ENCODE results near the gene ULK1.

ULK1 gene

GRCh38 chr12:131893605-131894312, 663 bp upstream of the ULK1 start:
- no peak for FAIRE-seq

DNA sequence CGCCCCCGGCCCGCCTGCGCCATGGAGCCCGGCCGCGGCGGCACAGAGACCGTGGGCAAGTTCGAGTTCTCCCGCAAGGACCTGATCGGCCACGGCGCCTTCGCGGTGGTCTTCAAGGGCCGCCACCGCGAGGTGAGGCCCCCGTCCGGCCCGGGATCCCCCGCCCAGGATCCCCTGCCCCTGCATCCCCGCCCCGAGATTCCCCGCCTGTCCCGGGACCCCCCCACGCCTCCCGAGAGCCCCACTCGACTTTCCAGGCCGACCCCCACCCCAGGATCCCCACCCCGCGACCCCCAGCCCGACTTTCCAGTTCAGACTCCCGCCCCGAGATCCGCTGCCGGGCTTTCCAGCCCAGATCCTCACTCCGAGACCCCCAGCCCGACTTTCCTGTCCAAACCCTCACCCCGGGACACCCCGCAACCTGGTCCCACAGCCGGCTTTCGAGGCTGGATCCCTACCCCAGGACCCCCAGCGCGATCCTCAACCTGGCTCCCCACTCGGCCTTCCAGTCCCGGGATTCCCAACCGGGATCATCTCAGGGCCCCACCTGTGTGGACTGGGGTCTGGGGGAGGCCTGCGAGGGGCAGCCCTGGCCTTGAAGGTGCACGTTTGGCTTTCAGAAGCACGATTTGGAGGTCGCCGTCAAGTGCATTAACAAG, 688 bp downstream of the ULK1 start:
- FAIRE-seq: no peak

GRCh38 chr12:131895640-131896079, 1.2 kb downstream of the ULK1 start:
- no peak for FAIRE-seq

- FAIRE-seq: no peak
These were observed 1.8 kb downstream of the ULK1 start for GRCh38 chr12:131896080-131896810.

GRCh38 chr12:131896811-131897270, 2.4 kb downstream of the ULK1 start:
- FAIRE-seq: no peak

DNA sequence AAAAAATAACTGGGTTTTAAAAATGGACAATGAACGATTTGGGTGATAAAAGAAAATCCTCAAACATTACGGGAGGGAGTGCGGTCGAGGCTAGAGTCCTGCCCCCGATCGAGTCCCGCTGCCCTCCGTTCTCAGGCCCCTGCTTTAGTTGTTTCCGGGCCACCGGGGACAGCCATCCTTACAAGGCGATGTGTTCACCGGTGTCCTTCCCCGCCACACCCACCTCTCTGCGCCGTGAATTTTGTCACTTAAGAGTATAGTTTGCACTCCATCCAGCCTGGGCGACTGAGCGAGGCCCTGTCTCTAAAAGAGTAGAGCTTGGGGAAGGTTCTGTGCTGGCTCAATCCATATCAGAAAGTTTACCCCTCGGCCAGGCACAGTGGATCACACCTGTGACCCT, 2.9 kb downstream of the ULK1 start:
- no peak for FAIRE-seq

- no peak for FAIRE-seq
These were observed 3.5 kb downstream of the ULK1 start for GRCh38 chr12:131897875-131898274.

GRCh38 chr12:131900397-131900796, 6.0 kb downstream of the ULK1 start:
- no peak for FAIRE-seq

GRCh38 chr12:131901431-131902331, 7.3 kb downstream of the ULK1 start:
- no peak for FAIRE-seq

DNA sequence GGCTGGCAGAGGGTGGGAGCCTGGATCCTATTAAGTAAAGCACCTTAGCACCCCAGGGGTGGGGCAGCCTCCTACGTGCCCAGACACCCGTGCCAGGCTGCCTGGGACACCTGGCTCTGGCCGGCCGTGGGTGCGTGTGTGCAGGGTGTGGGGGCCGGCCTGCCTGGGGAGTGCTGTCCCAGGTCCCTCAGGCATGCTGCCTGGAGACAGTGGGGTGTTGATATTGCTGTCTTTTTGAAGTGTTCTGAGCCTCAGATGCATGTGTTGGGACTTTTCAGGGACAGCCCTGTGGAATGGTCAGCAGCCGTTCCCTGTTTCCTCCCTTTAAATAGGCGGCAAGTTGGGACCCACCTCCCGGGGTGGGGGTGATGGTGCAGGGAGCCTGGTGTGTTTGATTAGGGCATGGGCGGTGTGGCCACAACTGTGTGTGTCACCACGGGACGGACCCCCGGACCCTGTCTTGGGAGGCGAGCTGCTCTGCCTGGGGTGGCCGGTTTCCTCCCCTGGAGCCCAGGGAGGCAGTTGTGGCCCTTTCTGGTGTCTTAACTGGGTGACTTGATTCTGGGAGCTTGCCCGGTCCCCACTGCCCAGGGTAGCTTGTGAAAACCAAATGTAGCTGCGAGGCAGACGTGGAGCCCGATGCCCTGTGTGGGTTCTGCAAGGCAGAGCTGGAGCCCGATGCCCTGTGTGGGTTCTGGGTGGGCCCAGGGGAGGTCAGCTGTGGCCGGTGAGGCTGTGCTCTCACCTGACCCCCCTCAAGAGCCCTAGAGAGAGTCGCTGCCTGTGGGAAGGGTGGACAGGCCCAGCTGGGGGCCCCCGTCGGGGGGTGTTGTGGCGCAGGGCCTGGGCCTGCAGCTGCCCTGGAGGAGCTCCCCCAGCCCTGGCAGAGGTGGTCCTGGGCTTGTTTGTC, 8.2 kb downstream of the ULK1 start:
- no peak for FAIRE-seq

DNA sequence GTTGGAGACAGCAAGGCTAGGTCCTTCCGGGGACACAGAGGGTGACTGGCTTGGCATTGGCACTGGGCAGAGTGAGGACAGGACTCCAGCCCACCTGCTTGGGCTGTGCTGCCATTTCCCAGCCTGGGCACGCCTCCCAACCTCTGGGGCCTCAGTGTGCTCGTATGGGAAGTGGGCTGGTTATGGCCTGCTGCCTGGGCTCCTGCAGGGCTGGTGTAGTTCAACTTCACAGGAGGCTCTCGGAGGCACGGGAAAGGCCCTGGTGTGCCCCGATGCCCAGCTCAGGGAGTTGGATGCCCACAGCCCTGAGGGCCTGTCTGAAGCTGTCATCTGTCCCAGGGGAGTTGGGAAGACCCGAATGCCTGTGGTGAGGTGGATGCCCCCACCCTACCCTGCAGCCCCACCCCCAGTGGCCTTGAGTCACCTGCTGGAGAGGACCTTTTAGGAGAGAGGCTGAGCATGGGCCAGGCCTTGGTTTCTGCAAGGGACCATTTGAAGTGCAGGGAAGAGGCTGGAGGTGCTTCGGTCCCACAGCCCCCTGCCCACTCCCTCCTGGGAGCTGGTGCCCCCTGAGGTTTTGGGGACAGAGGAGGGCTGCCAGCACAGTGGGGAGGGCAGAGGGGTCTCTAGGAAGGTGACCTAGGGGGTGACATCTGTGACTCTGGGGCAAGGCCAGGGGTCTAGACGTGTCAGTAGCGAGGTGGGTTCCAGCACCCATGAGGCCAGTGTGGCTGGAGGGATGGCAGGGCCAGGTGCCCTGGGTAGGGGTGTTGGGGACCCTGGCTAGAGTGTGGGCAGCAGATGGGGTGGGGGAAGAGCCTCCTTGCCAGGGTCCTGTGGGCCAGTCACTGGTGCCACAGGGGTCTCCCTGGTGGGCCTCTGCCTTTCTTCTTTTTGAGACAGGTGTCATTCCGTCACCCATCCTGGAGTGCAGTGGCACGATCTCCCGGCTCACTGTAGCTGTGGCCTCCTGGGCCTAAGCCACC, 9.1 kb downstream of the ULK1 start:
- FAIRE-seq: no peak

DNA sequence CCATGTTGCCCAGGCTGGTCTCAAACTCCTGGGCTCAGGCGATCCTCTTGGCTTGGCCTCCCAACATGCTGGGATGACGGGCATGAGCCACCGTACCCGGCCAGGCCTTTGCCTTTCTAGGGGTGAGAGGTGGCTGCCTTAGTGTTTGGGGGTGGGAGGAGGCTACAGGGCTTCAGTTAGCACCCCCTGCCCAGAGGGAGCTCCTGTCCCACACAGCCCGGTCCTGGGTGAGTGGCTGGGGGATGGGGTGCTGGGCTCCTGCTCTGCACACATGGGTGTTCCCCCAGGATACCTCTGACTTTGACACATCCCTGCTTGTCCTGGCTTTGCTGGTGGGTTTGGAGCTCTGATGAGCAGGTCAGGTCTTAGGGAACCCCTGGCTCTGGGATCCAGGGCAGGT, 9.9 kb downstream of the ULK1 start:
- FAIRE-seq: no peak

DNA sequence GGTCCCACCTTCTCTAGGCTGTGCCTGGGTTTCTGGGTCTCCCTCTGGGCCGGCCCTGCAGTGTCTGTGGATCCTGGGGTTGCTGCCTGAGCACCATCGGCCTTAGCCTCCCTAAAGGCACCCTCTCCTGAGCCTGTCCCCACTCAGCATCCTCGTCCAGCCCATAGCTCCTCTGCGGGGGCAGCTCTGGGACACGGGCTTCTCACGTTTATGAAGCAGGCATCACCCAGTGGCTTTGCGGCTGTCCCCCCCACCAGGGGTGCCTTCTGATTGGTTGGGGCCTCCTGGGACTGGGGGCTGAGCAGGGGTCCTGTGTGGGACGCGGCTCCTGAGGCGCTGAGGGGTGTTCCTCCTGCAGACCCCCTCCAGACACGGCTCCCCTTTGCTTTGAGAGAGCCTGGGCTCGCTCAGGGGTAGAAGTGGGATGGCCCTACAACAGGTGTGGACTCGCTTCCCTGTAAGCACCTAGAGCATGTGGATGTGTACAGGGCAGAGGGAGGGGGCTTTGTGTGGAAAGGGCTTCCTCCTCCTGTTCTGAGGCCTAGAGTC, 10.7 kb downstream of the ULK1 start:
- no peak for FAIRE-seq

- no peak for FAIRE-seq
These were observed 11.2 kb downstream of the ULK1 start for GRCh38 chr12:131905630-131906091.

DNA sequence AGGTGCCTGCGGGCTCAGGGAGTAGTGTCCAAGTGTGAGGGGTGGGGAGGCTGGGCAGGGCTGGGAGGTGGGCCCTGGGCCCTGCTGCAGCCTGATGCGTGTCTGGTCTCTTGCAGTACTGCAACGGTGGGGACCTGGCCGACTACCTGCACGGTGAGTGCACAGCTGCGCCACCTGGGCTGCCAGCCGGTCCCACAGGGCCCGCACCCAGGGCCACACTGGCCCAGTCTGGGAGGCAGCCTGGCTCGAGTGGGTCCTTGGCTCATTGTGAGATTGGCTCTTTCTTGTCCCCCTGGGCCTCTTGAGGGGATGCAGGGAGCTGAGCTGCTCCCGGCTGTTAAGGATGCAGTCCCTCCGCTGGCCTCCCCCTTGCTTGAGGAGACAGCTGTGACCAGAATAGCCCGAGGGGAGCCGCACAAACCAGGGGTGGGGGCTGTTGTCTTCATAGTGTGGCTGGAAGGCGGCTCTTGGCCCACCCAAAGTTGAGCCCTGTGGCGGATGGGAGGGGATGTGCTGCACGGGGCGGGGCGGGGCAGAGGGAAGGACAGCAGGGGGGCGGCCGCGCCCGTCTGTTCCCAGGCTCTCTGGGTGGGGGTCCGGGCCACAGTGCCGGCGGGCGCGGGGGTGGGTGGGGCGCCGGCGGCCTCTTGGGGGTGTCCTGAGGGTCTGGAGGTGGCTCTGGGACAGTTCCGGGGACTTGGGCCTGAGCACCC, 13.1 kb downstream of the ULK1 start:
- FAIRE-seq: no peak

DNA sequence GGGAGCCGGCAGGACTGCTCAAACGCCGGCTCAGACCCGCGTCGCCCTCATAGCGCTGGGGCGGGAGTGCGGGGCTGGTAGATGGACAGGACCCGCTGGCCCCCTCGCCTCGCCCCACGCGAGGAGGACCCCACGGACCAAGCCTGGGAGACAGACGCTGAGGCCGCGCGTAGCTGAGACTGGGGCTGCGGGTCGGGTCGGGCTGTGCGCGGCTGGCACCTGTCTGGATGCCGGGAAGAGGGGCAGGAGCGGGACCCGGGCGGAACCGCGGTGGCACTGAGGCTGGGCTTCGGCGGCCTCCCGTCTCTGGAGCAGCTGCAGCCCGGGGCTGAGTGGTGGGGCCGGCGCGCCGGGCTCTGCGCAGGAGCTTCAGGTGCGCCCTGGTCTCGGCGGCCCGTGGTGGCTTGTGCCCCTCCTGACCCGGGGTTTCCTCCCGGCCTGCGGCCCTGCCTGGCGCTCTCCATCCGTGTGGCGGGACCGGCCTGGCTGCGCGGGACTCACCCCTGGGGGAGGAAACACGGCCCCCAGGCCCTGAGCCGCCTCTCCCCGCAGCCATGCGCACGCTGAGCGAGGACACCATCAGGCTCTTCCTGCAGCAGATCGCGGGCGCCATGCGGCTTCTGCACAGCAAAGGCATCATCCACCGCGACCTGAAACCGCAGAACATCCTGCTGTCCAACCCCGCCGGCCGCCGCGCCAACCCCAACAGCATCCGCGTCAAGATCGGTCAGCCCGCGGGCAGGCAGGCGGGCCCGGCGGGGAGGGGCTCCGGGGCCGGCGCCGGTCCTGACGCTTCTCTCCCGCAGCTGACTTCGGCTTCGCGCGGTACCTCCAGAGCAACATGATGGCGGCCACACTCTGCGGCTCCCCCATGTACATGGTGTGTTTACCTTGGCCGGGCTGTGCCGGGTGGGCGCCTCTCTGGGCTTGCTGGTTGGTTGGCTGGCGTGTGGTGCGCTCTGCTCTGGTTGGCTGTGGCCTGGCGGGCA, 14.0 kb downstream of the ULK1 start:
- FAIRE-seq: no peak

GRCh38 chr12:131909081-131909751, 14.8 kb downstream of the ULK1 start:
- no peak for FAIRE-seq
